Neural progenitor cell (in vitro differentiated cells): ENCODE results near the gene BMX. TPM values are rescaled to one million over a fixed set of nuclear protein-coding genes. Genes with fewer than 3 reads are reported as not detected.

Experiments used
- DNase-seq: peaks from one replicate; pipeline ENCODE4 v3.0.0-alpha.2; 2016; ENCODE audit warnings: low spot score
- H2AFZ ChIP-seq: fragments of 200-600 bp; sonication (generic); replicated peaks from 2 replicates; pipeline ENCODE4 v1.6.1; 2016; ENCODE audit warnings: antibody characterized with exemption
- H3F3A ChIP-seq: fragments of 200-600 bp; sonication (generic); 2 replicates; pipeline ENCODE4 v1.6.1; 2016; ENCODE audit warnings: antibody characterized with exemption, low read depth
- H3K27ac ChIP-seq: fragments of 200-600 bp; sonication (generic); 2 replicates; pipeline ENCODE4 v1.5.1; 2016; ENCODE audit warnings: mild to moderate bottlenecking
- H3K27me3 ChIP-seq: fragments of 200-600 bp; sonication (generic); 2 replicates; pipeline ENCODE4 v1.6.1; 2016; ENCODE audit warnings: mild to moderate bottlenecking, moderate library complexity
- H3K36me3 ChIP-seq: fragments of 200-600 bp; sonication (generic); 2 replicates; pipeline ENCODE4 v1.5.1; 2016
- H3K4me1 ChIP-seq: fragments of 200-600 bp; sonication (generic); 2 replicates; pipeline ENCODE4 v1.6.1; 2016; ENCODE audit warnings: mixed run types
- H3K4me2 ChIP-seq: fragments of 200-600 bp; sonication (generic); 2 replicates; pipeline ENCODE4 v1.6.1; 2016
- H3K4me3 ChIP-seq: fragments of 200-600 bp; sonication (generic); 2 replicates; pipeline ENCODE4 v1.5.1; 2016
- H3K79me2 ChIP-seq: fragments of 200-600 bp; sonication (generic); 2 replicates; pipeline ENCODE4 v1.6.1; 2016; ENCODE audit warnings: low read depth
- H3K9ac ChIP-seq: fragments of 200-600 bp; sonication (generic); 2 replicates; pipeline ENCODE4 v1.6.1; 2016
- H3K9me3 ChIP-seq: fragments of 200-600 bp; sonication (generic); 2 replicates; pipeline ENCODE4 v1.5.1; 2016; ENCODE audit warnings: low read depth
- H4K20me1 ChIP-seq: fragments of 200-600 bp; sonication (generic); 2 replicates; pipeline ENCODE4 v1.6.1; 2016; ENCODE audit warnings: low read depth
- H3K27ac Mint-ChIP-seq: 3 replicates; pipeline ENCODE4 v1.8.0; 2021; ENCODE audit warnings: mixed read lengths
- H3K27me3 Mint-ChIP-seq: 2 replicates; pipeline ENCODE4 v1.8.0; 2022; ENCODE audit warnings: low read depth, mild to moderate bottlenecking, inconsistent platforms, moderate library complexity, mixed read lengths; ENCODE audit not compliant: insufficient read depth
- H3K36me3 Mint-ChIP-seq: 3 replicates; pipeline ENCODE4 v1.8.0; 2021; ENCODE audit warnings: mixed read lengths
- H3K4me1 Mint-ChIP-seq: 3 replicates; pipeline ENCODE4 v1.8.0; 2021; ENCODE audit warnings: mixed read lengths
- H3K4me3 Mint-ChIP-seq: 3 replicates; pipeline ENCODE4 v1.8.0; 2021; ENCODE audit warnings: mild to moderate bottlenecking, moderate library complexity, mixed read lengths
- H3K9me3 Mint-ChIP-seq: 3 replicates; pipeline ENCODE4 v1.8.0; 2020; ENCODE audit warnings: mixed read lengths
- CTCF ChIP-seq: fragments of 200-600 bp; sonication (generic); IDR thresholded peaks from 2 replicates; pipeline ENCODE4 v1.5.1; 2017; ENCODE audit warnings: antibody characterized with exemption, mild to moderate bottlenecking
- EZH2 ChIP-seq: fragments of 200-600 bp; sonication (generic); IDR thresholded peaks from 2 replicates; pipeline ENCODE4 v1.6.1; 2017; ENCODE audit warnings: antibody characterized with exemption, mild to moderate bottlenecking, moderate library complexity
- EZH2phosphoT487 ChIP-seq: fragments of 200-600 bp; sonication (generic); IDR thresholded peaks from 2 replicates; pipeline ENCODE4 v1.6.1; 2017; ENCODE audit warnings: antibody characterized with exemption
- total RNA-seq: library from RNA; depleted of rRNA; stranded (reverse); fragments of >200 nt; gene quantifications from 2 replicates; pipeline ENCODE4 v1.2.3, GENCODE V29; 2015; ENCODE audit warnings: low replicate concordance

Gene BMX
- total RNA-seq, 1 donor from 2014 or later = not detected

- H3K36me3 Mint-ChIP-seq = no peaks in the 10 kb centered on the region
- H3K9ac ChIP-seq = no peak overlapping the region
Observed at GRCh38 chrX:15471028-15471427, 29.6 kb upstream of the BMX start.

GRCh38 chrX:15472531-15472930 lies 28.1 kb upstream of the BMX start:
- H3K27ac ChIP-seq = no peak overlapping the region
- Mint-ChIP-seq H3K36me3 (no peaks in the 10 kb centered on the region), H3K4me3 (no peak overlapping the region), H3K27ac (no peak overlapping the region), H3K27me3 (no peaks in the 10 kb centered on the region), H3K9me3 (no peaks in the 10 kb centered on the region), H3K4me1 (peaks cover 15% of the 10 kb centered on the region)
- TF ChIP-seq CTCF (no peak), EZH2phosphoT487 (no peak), EZH2 (no peak)
- H3K36me3 ChIP-seq = no peaks in the 10 kb centered on the region
- H3K9ac ChIP-seq = no peak overlapping the region
- no peak overlapping the region for H3K4me2 ChIP-seq
- no peak for DNase-seq
- no peaks in the 10 kb centered on the region for H3K9me3 ChIP-seq
- no peak overlapping the region for H2AFZ ChIP-seq
- no peaks in the 10 kb centered on the region for H3F3A ChIP-seq
- H3K4me3 ChIP-seq = no peak overlapping the region
- no peaks in the 10 kb centered on the region for H3K79me2 ChIP-seq
- no peaks in the 10 kb centered on the region for H4K20me1 ChIP-seq
- peaks cover 10% of the 10 kb centered on the region for H3K4me1 ChIP-seq
- H3K27me3 ChIP-seq = no peaks in the 10 kb centered on the region

More at GRCh38 chrX:15471028-15471427, 29.6 kb upstream of the BMX start:
- no peaks in the 10 kb centered on the region for H4K20me1 ChIP-seq
- no peaks in the 10 kb centered on the region for H3K36me3 ChIP-seq
- peaks cover 15% of the 10 kb centered on the region for H3K4me1 Mint-ChIP-seq
- H3K27me3 ChIP-seq = no peaks in the 10 kb centered on the region
- no peak overlapping the region for H3K4me2 ChIP-seq
- no peak overlapping the region for H3K27ac ChIP-seq
- no peaks in the 10 kb centered on the region for H3K9me3 ChIP-seq
- no peak overlapping the region for H3K27ac Mint-ChIP-seq
- H3K4me3 ChIP-seq = no peak overlapping the region
- TF ChIP-seq EZH2phosphoT487 (no peak), CTCF (peak; percentile 90)
- no peak overlapping the region for H3K4me3 Mint-ChIP-seq
- H2AFZ ChIP-seq = no peak overlapping the region
- H3K4me1 ChIP-seq = peaks cover 10% of the 10 kb centered on the region
- H3F3A ChIP-seq = no peaks in the 10 kb centered on the region
- H3K79me2 ChIP-seq = no peaks in the 10 kb centered on the region
- no peaks in the 10 kb centered on the region for H3K9me3 Mint-ChIP-seq
- no peaks in the 10 kb centered on the region for H3K27me3 Mint-ChIP-seq
- DNase-seq = peak; percentile 74

DNA sequence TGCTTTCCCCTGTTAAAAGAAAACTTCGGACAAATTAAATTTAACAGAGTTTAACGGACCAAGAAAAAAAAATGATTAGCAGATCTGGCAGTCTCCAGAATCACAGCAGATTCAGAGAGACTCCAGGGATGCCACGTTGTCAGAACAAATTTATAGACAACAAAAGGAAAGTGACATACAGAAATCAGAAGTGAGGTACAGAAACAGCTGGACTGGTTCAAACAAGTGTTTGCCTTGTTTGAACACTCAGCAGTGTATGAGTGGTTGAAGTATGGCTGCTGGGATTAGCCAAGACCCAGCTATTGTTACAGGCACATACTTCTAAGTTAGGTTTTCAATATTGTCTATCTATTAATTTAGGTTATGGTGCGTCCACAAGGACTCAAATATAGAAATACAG lies 26.6 kb upstream of the BMX start:
- no peaks in the 10 kb centered on the region for H4K20me1 ChIP-seq
- peaks cover 10% of the 10 kb centered on the region for H3K36me3 Mint-ChIP-seq
- H3K4me3 ChIP-seq = no peak overlapping the region
- no peaks in the 10 kb centered on the region for H3K9me3 Mint-ChIP-seq
- no peaks in the 10 kb centered on the region for H3K27me3 Mint-ChIP-seq
- H3K4me1 ChIP-seq = peaks cover 10% of the 10 kb centered on the region
- H3K36me3 ChIP-seq = no peaks in the 10 kb centered on the region
- H3K4me2 ChIP-seq = no peak overlapping the region
- no peaks in the 10 kb centered on the region for H3K9me3 ChIP-seq
- no peak overlapping the region for H3K27ac ChIP-seq
- no peaks in the 10 kb centered on the region for H3F3A ChIP-seq
- H3K4me3 Mint-ChIP-seq = no peak overlapping the region
- H2AFZ ChIP-seq = no peak overlapping the region
- no peak for DNase-seq
- TF ChIP-seq EZH2phosphoT487 (no peak), EZH2 (no peak), CTCF (no peak)
- H3K79me2 ChIP-seq = no peaks in the 10 kb centered on the region
- H3K27ac Mint-ChIP-seq = no peak overlapping the region
- peaks cover 15% of the 10 kb centered on the region for H3K4me1 Mint-ChIP-seq
- no peak overlapping the region for H3K9ac ChIP-seq
- H3K27me3 ChIP-seq = no peaks in the 10 kb centered on the region
